ENCODE data around the gene STK10.

DNA sequence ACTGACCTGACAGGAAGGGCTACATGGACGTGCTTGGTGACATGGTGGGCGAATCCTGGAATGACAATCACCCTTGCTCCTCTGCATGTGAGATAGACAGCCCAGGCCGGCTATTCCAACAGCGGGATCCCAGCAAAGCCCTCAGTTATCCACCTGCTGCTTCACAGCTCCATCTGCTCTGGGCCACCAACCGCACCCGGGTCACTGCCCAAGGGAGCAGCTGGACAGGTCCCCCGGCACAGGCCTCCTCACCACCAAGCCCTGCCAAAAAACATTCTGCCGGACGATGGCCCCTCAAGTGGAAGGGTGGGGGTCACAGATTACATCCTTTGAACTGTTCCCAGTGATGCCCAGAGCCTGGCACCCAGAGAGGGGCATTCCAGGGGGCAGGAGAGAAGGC, 39.6 kb downstream of the STK10 start:
- TF ChIP-seq, protein P1, sequence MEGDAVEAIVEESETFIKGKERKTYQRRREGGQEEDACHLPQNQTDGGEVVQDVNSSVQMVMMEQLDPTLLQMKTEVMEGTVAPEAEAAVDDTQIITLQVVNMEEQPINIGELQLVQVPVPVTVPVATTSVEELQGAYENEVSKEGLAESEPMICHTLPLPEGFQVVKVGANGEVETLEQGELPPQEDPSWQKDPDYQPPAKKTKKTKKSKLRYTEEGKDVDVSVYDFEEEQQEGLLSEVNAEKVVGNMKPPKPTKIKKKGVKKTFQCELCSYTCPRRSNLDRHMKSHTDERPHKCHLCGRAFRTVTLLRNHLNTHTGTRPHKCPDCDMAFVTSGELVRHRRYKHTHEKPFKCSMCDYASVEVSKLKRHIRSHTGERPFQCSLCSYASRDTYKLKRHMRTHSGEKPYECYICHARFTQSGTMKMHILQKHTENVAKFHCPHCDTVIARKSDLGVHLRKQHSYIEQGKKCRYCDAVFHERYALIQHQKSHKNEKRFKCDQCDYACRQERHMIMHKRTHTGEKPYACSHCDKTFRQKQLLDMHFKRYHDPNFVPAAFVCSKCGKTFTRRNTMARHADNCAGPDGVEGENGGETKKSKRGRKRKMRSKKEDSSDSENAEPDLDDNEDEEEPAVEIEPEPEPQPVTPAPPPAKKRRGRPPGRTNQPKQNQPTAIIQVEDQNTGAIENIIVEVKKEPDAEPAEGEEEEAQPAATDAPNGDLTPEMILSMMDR (conservative IDR thresholded peaks at IDR 0.05; ENCODE audit: low read length): no peak
- no peak for TF ChIP-seq EZH2phosphoT487 (IDR thresholded peaks at IDR 0.05; ENCODE audit: borderline replicate concordance)
